SKM-1 (cell line): ENCODE results near the gene ARL15.
A peak's percentile ranks its signal among the peaks of the same experiment; 100 is the strongest.
"Not testable (repeated sequence)": the region's sequence is repeated elsewhere in the genome, so short reads cannot be mapped to it uniquely, and the experiment has no call there.

Source experiments
- DNase-seq: peaks from one replicate; lab custom pipeline; 2025; ENCODE audit not compliant: unreplicated experiment; lab: John Stamatoyannopoulos, UW

The ARL15 gene

DNA sequence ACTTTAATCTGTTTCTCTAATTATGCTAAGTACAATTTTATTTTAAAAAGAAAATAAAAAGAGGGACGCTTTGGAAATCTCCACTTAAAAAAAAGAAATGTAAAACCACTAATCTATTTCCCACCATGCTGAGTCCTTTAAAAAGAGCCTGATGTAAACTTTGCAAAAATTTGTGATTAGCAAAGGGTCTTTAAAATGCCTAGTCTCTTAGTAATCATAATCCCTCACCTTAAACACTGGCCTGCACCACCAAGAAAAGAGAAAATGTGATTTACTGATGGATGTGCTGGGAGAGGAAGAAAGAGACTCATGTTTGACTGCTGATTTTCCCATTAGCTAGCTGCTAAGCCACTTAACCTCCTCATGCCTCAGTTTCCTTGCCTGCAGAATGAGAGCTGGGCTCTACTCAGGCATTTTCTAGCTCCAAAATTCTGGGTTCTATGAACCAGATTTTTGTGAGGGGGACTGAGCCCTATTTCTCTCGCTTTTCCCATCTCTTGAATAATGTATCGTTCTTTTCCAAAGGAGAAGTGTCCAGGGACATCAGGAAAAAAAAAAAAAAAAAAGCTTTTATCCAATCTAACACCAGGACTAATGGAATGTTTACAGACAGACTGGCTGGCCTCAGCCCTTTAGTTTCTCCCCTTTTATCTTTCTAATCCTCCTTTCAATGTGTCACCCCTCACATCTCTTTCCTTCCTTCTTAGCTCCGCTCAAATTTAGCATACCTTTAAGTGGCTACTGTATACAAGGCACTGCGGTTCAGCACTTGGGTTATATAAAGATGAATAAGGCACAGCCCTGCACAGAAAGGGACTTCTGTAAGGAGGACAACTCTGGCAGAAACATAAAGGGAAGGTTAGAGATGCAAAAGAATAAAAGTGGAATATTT lies 312.4 kb downstream of the ARL15 start:
- no peak for DNase-seq

GRCh38 chr5:53996008-53996407 lies 314.4 kb downstream of the ARL15 start:
- DNase-seq, result no peak

DNA sequence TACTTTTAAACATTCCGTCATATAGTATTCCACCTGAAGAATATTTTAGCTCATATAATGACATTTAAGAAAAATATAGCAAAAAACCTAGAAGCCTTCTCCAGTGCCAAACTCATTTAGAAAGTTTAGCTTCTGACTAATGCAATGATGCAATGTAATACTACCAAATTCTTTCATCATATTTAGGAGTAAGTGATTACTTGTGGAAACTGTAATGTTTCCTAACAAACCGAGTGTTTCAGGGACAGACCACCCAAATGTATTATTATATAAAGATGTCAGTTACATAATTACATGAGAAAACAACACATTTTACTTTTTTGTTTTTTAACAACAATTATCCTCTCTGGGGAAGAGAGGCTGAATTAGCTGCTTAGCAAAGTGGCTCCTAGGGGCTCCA lies 316.2 kb downstream of the ARL15 start:
- DNase-seq, result no peak

DNA sequence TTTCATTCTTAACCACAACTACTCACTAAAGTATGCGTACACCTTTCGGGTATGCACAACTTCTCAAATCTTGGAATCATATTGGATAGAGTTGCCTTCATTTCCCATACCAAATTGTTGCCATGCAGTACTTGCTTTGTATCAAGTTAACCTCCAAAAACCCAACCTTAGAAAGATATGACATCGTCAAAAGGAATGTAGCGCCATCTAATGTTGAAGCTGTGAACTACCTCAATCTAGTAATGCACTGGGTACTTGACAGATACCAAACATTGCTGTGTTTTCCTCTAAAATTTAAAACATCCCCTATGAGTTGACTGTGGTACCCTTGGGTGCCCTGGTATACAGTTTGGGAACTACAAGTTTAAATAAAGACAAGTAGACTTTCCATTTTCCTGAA lies 318.4 kb downstream of the ARL15 start:
- DNase-seq, result no peak

DNA sequence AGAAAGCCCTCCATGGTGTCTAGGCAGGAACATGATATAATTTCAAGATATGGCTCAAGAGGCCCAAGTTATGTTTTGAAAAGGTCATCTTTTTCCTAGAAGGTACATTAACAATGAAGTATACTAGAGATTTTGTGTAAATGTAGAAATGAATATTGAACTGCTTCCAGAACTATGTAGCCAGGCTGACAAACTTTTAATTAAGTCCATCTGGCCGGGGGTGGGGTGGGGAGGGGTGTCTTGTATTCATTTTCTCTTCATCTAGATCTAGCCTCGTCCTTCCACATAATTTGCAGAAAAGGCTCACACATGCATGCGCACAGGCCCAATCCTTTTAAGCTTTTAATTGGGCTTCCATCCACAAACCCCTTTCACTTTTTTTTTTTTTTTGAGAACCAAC lies 323.3 kb downstream of the ARL15 start:
- DNase-seq, result no peak

GRCh38 chr5:53985796-53986195 lies 324.6 kb downstream of the ARL15 start:
- DNase-seq, result no peak

DNA sequence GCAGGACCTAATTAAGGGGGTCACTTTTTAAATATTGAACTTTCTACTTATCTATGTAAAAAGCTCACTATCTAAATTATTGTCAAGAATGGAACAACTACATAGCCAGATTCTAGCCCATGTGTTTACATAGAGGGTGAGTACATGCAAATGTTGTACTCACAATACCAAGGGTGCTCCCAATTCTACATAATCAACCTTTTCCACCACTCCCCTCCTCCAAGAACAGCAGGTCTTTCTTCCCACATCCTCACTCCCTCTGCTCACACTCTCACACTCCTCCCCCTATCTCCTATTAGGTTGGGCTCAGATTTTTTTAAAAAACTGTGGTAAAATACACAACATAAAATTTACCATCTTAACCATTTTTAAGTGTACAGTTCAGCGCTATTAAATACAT lies 325.4 kb downstream of the ARL15 start:
- no peak for DNase-seq

DNA sequence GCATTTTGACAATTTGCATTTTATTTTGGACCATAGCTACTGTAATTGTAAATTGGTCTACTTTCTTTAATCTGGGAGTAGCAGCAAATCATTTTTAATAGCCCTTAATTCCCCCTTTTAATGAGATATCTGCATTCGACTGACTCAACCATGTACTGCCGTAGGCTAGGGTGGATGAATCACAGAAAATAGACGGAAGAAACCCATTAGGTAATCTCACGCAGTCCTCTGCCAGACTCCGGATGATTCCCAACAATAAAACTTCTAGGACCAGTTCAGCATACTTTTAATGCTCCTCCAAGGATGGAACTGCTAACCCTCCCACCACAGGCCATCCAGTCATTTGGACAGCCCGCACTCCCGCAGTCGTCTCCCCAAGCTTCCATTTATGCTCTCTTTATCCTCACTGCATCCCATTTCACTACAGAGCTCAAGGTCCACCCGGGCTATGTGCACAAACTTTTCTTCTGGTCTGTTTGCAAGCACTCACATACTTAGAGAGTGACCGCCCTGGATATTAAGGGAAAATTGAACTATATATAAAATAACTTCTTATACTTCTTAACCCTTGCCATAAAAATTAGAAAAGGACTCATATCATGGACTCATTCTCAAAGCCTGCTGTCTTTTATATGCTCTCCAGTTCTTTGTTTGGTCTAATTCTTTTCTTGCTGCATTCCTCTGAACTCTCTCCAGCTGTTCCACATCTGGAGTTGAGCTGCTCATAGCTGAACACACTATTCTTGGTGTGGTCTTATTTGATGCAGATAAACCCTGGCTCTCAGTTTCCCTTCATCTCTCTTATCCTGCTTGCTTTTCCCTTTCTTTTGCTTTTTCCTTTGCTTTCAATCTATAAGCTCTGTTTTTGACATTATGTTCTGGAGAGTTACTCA lies 326.6 kb downstream of the ARL15 start:
- DNase-seq, result no peak

DNA sequence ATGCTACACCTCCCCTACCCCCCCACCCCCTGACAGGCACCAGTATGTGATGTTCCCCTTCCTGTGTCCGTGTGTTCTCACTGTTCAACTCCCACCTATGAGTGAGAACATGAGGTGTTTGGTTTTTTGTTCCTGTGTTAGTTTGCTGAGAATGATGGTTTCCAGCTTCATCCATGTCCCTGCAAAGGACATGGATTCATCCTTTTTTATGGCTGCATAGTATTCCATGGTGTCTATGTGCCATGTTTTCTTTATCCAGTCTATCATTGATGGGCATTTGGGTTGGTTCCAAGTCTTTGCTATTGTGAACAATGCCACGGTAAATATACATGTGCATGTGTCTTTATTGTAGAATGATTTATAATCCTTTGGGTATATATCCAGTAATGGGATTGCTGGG lies 328.1 kb downstream of the ARL15 start:
- not testable (repeated sequence) for DNase-seq

DNA sequence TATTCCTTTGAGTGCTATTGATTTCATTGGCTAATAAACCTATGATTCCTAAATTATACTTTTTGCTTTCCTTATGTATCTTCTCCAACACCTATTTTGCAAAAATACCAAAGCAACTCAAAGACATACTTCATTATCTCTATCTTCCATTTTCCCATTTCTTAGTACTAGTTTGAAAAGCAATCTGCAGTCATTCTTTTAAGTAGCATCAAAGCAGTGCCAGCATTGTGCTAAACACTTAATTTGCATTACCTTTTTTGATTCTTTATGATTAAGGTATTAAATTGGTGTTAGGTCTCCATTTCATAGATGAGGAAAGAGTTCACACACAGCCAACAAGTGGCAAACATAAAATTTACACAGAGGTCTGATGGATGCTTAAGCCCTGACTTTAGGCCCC lies 330.3 kb downstream of the ARL15 start:
- no peak for DNase-seq

- DNase-seq, result no peak
Measured at GRCh38 chr5:53974021-53974420, 336.4 kb downstream of the ARL15 start.

GRCh38 chr5:53972314-53972713 lies 338.1 kb downstream of the ARL15 start:
- DNase-seq, result no peak

DNA sequence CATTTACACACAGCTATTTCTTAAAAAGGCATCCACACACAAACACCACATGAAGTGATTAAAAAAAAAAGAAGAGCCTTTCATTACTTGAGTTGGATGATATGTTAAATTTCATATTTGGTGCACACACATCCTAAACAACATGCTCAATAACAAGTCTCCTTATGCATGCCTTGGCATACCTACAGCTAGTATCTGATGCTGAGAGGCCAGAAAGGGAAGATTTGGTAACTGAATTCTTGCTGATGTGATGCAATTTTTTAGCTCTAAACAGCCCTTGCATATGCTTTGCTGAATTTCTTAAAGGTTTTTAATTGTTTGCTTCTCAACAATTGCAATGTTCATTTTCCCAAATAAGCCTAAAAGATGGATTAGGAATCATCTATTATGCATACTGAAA lies 338.8 kb downstream of the ARL15 start:
- DNase-seq, result no peak

- DNase-seq, result no peak
Measured at GRCh38 chr5:53971131-53971530, 339.2 kb downstream of the ARL15 start.

DNA sequence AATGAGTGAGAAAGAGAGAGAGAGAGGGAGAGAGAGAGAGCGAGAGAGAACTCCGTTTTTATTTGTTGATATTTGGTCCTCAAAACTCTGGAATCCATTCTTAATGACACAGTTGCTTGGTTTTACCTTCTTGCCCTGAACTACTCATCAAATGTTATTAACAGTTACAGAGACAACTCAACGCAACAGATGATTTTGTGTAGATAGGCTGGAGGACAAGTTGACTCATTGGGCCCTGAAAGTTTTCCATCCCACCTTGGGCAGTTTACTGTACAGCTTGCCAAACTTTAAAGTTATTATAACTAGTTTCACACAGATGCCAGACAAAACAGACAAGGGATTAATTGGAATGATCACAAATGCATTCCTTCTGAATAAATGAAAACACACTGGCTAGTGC lies 339.9 kb downstream of the ARL15 start:
- DNase-seq, result no peak

- no peak for DNase-seq
Measured at GRCh38 chr5:53969176-53969730, 341.1 kb downstream of the ARL15 start.

DNA sequence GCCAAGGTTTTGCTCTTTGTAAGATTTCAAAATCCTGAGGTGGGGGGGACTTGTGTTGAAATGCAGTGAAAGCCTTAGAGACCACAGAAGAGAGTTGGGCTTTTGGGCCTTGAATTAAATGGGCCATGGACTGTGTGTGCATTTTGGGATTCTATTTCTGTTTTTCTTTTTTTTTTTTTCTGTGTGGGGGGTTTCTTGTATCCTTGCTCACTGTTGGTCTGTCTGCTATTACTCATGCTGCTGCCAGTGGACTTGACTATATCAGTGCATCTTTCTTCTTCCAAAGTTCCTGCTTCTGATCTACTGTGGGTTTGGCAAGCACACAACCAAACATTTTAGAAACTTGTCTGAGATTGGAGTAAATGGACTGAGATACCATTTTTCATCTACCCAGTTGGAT lies 344.9 kb downstream of the ARL15 start:
- DNase-seq, result no peak

DNA sequence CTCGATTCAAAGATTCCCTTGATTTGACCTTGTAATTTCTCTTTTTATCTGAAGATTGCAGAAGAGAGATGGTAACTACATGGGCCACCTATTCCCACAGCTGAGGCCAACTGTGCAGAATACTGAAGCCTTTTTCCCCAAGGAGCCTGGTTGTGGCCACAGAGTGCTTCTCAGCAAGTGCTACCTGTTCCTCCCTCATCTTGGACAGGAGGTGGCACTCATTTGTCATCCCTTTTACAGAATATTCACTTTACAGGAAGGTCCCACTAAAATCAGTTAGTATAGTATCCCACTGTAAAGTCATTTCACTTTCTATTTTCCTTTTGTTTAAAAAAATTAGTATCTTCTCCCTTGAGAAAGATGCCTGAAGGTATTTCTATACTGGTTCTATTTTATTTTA lies 346.4 kb downstream of the ARL15 start:
- DNase-seq, result no peak

- no peak for DNase-seq
Measured at GRCh38 chr5:53962306-53962705, 348.1 kb downstream of the ARL15 start.

DNA sequence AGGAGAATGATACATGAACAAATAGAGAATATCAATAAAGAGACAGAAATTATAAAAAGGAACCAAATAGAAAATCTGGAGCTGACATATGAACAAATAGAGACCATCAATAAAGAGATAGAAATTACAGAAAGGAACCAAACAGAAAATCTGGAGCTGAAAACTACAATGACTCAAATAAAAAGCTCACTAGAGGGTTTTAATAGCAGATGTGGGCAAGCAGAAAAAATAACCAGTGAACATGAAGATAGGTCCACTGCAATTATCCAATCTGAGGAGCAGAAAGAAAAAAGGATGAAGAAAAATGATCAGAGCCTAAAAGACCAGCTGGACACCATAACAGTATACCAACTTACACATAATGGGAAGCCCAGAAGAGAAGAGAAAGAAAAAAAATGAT lies 353.7 kb downstream of the ARL15 start:
- no peak for DNase-seq

GRCh38 chr5:53956196-53956595 lies 354.2 kb downstream of the ARL15 start:
- DNase-seq, result peak; percentile 27

DNA sequence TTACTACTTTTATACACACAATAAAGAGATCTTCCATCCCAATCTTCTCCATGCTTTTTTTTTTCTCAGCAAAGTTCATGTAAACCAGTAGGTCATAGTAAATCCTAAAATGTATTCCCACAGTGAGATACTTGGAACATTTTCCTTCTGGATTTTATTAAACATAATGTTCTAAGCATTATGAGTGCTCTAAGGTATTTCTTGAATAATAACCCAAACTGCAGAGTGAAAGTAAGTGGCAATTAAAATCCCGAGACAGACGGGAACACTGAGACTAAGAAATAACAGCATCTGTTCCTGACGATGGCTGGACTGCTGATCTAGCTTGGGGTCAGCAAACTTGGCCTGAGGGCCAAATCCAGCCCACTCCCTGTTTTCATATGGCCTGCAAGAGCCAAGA lies 359.8 kb downstream of the ARL15 start:
- DNase-seq, result no peak
